KOPT-K1 (cell line): ENCODE data around the gene TERT.

Source experiments
- H3K27ac ChIP-seq: fragments of 200-600 bp; sonication (generic); 2 replicates; pipeline ENCODE4 v1.5.1; 2016; ENCODE audit warnings: antibody characterized with exemption, mild to moderate bottlenecking, low read depth, low read length; ENCODE audit not compliant: poor library complexity, severe bottlenecking
- H3K36me3 ChIP-seq: fragments of 200-600 bp; sonication (generic); 2 replicates; pipeline ENCODE4 v1.5.1; 2017; ENCODE audit warnings: antibody characterized with exemption, mild to moderate bottlenecking, low read length, moderate library complexity; ENCODE audit not compliant: insufficient read depth
- H3K9me3 ChIP-seq: fragments of 200-600 bp; sonication (generic); 2 replicates; pipeline ENCODE4 v1.5.1; 2017; ENCODE audit warnings: antibody characterized with exemption, low read length, mild to moderate bottlenecking; ENCODE audit not compliant: insufficient read depth, poor library complexity, severe bottlenecking

Gene TERT

DNA sequence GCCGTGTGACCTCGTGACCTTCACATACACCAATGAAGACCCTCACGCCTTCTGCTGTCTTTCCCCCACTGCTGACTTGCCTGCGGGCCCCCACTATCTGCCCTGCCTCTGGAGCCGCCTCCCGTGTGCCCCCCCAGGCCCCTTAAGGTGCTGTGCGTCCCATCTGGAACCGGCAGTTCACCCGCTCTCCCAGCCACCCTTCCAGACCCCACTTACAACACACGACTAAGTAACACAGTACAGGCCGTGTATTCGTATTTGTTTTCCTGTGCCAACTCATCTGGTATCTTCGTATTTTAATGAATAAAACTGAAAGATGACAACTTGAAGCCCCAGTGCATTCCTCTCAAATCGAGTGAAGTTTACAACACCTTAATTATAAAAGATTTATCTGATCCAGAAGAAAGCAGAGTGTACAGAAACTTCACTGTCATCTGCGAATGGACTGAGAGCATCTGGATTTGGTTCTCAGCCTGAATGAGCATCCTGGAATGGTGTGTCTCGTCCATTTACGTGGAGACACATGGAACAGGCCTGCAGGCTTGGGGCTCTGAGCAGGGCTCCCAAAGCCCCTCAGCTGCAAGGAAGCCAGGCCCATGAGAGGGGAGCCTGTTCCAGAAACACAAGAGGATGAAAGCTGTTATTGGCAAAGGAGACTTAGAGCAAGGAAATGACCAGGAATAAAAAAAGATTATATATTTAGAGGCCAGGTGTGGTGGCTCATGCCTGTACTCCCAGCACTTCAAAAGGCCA lies 21.9 kb upstream of the TERT start:
- Histone ChIP-seq H3K27ac (peak overlapping the region; percentile 99), H3K36me3 (peaks cover 49% of the 10 kb centered on the region), H3K9me3 (peaks cover under 1% of the 10 kb centered on the region)

DNA sequence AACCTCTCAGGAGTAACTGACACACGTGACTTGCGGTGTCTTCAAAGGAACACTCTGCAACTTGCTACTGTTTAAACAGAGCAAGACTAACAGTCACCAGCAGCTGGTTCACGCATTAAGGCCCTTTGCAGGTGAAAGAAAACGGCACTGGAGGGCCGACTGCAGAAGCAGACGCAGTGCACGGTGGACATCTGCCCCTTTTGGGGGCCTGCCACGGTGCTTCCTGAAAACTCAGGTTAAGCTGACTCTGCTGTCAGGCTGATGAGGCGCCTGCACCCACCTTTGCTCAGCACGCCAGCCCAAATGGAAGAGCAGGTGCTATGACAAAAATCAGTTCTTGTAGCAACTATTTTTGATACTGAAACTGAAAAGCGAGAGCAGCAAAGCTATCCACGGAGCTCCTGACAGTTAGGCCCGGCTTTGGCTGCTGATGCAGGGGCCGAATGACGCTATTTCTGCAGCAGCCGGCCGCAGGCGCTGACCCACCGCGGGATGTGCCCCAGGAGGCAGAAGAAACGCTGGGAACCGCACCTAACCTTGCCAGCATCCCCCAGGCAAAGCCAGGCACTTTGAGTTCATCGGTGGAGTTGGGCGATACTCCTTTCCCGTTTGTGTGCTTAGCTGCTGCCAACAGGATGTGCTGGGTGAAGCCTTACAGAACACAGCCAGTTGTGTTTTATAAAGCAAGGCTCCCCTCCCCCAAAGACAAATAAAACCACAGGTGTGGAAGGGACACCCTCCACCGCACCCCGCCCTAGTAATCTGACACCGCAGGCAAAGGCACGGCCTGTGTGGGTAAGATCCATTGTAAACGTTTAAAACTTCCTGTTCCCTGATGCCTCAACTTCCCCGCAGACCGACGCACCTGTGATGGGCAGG lies 21.1 kb upstream of the TERT start:
- Histone ChIP-seq H3K27ac (peak overlapping the region; percentile 99), H3K36me3 (peaks cover 41% of the 10 kb centered on the region), H3K9me3 (peaks cover 9% of the 10 kb centered on the region)

DNA sequence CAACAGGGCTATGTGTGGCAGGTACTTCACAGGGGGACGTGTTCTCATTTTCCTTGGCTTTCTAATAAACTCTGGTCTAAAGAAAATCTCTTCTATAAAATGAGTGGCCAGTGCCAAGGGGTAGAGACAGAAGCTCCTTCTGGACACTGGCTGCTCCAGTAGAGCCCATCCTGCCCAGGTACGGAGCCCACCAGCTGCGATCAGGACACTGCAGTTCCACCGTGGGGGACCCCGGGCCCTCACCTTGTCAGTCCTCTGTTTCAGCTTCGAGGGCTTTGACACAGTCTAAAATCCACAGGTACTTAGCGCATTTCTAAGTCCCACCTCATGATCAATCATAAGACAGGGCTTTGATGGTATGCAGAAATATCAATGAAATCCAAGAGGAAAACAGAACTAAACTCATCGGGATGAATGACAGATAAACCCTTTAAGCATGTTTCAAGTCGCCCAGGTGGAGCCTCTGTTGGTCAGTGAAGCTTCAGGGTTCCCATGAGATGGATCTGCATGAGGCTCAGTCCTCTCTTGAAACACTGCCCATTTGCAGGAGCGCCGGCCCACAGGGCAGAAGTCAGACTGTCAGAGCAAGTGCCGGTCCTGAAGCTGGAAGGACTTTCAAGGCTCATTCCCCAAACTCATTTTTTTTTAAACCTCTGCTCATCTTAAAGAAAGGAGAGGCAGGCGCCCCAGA lies 20.3 kb upstream of the TERT start:
- H3K27ac ChIP-seq = peak overlapping the region; percentile 99
- peaks cover 17% of the 10 kb centered on the region for H3K9me3 ChIP-seq
- peaks cover 33% of the 10 kb centered on the region for H3K36me3 ChIP-seq

DNA sequence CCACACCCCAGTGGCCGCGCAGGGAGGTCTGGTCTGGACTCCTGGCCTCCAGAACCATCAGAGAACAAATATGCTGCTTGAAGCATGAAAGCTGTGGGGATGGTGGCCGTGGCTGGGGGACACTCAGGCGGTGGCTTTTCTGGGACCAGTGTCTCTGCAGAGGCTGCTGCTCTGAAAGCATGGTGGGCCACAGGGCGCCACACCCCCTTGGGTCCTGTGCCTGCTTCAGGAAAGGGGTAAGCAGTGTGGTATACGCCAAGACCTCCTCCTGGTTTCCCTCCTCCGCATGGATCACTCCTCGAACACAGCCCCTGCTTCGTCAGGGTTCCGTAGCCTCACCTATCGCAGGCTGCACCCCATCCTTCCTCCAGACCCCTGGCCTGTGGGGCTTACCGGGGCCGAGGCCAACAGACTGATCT lies 19.7 kb upstream of the TERT start:
- Histone ChIP-seq H3K9me3 (peaks cover 20% of the 10 kb centered on the region), H3K36me3 (peaks cover 27% of the 10 kb centered on the region), H3K27ac (peak overlapping the region; percentile 99)

- peaks cover 23% of the 10 kb centered on the region for H3K9me3 ChIP-seq
- peak overlapping the region; percentile 99 for H3K27ac ChIP-seq
- H3K36me3 ChIP-seq = peaks cover 14% of the 10 kb centered on the region
Measured at GRCh38 chr5:1312993-1313833, 18.3 kb upstream of the TERT start.

DNA sequence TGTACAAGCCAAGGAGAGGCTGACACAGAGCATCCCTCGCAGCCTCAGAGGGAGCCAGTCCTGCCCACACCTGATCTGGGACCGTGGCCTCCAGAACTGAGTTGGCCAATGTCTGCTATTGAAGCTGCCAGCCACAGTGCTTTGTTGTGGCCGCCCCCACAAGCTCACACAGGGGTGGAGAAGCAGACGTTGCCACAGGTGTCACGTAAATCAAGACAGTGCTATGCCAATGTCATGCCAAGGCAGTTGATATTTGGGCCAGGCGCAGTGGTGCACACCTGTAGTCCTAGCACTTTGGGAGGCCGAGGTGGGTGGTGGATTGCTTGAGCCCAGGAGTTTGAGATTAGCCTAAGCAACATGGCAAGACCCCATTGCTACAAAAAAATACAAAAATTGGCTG lies 17.3 kb upstream of the TERT start:
- Histone ChIP-seq H3K9me3 (peaks cover 23% of the 10 kb centered on the region), H3K27ac (peak overlapping the region; percentile 99), H3K36me3 (peaks cover 4% of the 10 kb centered on the region; the same call in 1 of the 2 replicates)

GRCh38 chr5:1311439-1312055 lies 16.7 kb upstream of the TERT start:
- peak overlapping the region; percentile 99 for H3K27ac ChIP-seq

DNA sequence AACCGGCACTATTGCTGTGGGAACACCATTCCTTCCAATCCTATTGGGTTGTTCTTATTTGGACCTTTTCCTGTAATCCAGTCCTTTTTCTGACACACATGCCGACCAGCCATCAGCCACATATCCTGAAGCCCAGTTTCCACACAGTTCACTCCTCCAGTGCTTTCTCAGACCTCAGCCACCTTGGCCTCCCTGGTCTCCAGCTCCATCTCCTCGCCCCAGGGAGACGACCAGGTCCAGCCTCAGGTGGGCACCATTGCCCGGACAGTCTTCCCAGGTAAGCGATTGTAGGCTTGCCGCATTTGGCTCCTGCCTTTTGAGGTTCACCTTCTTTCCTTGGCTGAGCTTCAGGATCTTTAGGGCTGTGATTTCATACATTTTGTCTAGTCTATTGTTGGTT lies 15.2 kb upstream of the TERT start:
- no peaks in the 10 kb centered on the region for H3K36me3 ChIP-seq
- H3K9me3 ChIP-seq = peaks cover 23% of the 10 kb centered on the region
- no peak overlapping the region for H3K27ac ChIP-seq

More at GRCh38 chr5:1311439-1312055, 16.7 kb upstream of the TERT start:
- H3K9me3 ChIP-seq = peaks cover 23% of the 10 kb centered on the region
- no peaks in the 10 kb centered on the region for H3K36me3 ChIP-seq

DNA sequence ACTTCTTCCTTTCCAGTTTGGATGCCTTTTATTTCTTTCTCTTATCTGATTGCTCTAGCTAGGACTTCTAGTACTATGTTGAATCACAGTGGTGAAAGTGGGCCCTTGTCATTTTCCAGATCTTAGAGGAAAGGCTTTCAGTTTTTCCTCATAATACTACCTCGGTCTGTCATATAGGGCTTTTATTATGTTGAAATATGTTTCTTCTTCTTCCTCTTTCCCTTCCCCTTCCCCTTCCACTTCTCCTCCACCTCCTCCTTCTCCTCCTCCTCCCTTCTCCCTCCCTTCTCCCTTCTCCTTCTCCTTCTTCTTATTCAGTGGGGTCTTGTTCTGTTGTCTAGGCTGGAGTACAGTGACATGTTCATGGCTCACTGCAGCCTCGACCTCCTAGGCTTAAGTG lies 9.2 kb upstream of the TERT start:
- no peaks in the 10 kb centered on the region for H3K36me3 ChIP-seq
- H3K27ac ChIP-seq = no peak overlapping the region
- peaks cover 3% of the 10 kb centered on the region for H3K9me3 ChIP-seq

DNA sequence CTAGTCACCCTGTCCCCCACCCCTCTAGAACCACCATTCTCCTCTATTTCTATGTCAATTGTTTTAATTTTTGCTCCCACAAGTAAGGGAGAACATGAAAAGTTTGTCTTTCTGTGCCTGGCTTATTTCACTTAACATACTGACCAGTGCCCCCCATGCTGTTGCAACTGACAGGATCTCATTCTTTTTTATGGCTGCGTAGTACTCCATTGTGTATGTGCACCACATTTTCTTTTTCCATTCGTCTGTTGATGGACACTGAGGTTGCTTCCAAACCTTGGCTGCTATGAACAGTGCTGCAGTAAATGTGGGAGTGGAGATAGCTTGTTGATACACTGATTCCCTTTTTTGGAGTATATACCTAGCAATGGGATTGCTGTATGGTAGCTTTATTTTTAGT lies 7.4 kb upstream of the TERT start:
- no peak overlapping the region for H3K27ac ChIP-seq
- H3K36me3 ChIP-seq = no peaks in the 10 kb centered on the region
- peaks cover 3% of the 10 kb centered on the region for H3K9me3 ChIP-seq

DNA sequence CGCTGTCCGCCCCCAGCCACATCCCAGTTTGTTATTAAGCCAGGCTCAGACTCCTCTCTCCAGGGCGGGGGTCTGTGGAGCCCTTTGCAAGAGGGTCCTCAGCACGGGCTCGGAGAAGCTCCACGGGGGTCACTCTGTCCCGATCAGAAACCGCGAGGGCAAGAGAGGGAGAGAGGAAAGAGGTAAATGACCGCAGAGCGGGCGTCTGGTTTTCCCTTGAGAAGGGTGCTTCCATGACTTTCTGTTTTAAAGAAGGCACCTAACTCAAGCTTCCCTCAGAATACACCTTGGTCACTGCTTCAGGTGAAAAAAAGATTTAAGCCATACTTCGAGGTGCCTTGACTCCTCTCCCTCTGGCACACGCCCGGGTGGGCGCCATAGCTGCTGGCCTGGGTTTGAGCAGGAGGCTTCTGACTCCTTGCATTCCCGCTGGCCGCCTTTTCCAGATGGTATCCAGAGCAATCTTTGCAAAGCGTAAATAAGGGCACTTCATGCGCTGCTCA lies 5.8 kb upstream of the TERT start:
- H3K9me3 ChIP-seq = peaks cover 3% of the 10 kb centered on the region
- no peaks in the 10 kb centered on the region for H3K36me3 ChIP-seq
- H3K27ac ChIP-seq = no peak overlapping the region

DNA sequence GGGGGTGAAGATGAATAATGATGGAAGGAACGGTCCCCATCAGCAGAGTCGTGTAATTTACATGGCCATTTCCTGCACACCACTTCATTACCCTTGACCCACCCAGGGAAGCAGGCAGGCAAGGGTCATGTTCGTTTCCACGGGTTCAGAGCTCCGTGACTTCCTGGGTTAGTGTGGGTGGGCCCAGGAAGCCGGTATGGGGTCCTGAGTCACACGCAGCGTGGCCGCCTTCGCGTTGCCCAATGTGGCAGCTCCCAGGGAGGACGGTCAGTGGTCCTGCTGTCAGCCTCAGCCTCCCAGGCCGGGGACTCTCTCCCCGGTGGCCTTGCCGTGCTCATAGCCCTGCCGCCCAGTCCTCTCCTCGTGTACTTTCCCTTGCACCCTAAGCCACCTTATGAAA lies 5.1 kb upstream of the TERT start:
- Histone ChIP-seq H3K36me3 (no peaks in the 10 kb centered on the region), H3K27ac (no peak overlapping the region), H3K9me3 (peaks cover 3% of the 10 kb centered on the region)

DNA sequence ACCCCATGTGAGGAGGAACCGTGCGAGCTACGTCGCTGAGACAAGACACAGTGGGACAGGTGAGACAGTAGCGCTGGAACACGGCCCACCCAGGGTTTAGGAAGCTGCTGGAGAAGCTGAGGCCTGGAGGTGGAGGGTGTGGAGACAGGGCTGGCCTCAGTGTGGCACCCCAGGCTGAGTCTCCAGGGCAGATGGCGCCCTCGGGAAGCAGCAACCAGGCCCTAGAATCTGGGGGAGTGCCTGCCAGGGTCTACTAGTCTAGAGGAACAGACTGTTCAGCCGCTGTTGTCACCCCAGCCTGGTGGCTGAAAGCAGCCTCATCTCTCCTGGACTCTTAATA lies 4.6 kb upstream of the TERT start:
- H3K36me3 ChIP-seq = no peaks in the 10 kb centered on the region
- H3K9me3 ChIP-seq = peaks cover 3% of the 10 kb centered on the region
- no peak overlapping the region for H3K27ac ChIP-seq
